ENCODE results near the gene TNK1. TPM values are rescaled to one million over a fixed set of nuclear protein-coding genes. Genes with fewer than 3 reads are reported as not detected.

Gene TNK1
- total and polyA plus RNA-seq, 2 of the 8 experiments (the other 6 are each of a cell fraction or from before 2014, with no cell fraction given) = 7.6 to 9.5 TPM

GRCh38 chr17:7398612-7399011 is 17.7 kb downstream of the TNK1 start:
- Histone ChIP-seq H4K91ac (replicated peaks; ENCODE audit: insufficient read length, low read length) (peak overlapping the region; percentile 27), H2AFZ (ENCODE audit: low read length) (no peak overlapping the region), H2BK20ac (ENCODE audit: low read length) (no peak overlapping the region), H3K79me2 (ENCODE audit: control insufficient read depth in 1 of 2, insufficient read depth in 2 of 2, low read length in 2 of 2) (0 out of 4 replicates have a peak, but pooled peaks cover 0 to 4% of the 10 kb centered on the region in 2 experiments), H3K36me3 (ENCODE audit: control insufficient read depth in 2 of 4, insufficient read depth in 4 of 4, low read length in 3 of 4) (no peaks in the 10 kb centered on the region), H3K4me3 (ENCODE audit: extremely low read depth in 1 of 4, insufficient read depth in 2 of 4, low read depth in 3 of 4, low read length in 4 of 4) (no peak overlapping the region), H3K27me3 (replicated peaks in 1 of 4; ENCODE audit: control insufficient read depth in 3 of 4, extremely low read depth in 1 of 4, insufficient read depth in 3 of 4, low read length in 3 of 4) (no peaks in the 10 kb centered on the region), H3K27ac (ENCODE audit: low read depth, low read length) (no peak overlapping the region), H3K4ac (replicated peaks; ENCODE audit: insufficient read length, low read depth, low read length) (no peak overlapping the region), H3K4me1 (replicated peaks in 1 of 4; ENCODE audit: control insufficient read depth in 3 of 4, insufficient read depth in 4 of 4, low read length in 3 of 4) (peaks cover 0 to 5% (median 3%) of the 10 kb centered on the region in 4 experiments; a peak in 4 of 7 replicates), H2BK5ac (ENCODE audit: low read depth, low read length) (no peak overlapping the region), H3K79me1 (ENCODE audit: low read depth, low read length) (peaks cover 2% of the 10 kb centered on the region; the same call in 1 of the 2 replicates), H3K56ac (replicated peaks; ENCODE audit: insufficient read length, low read depth, low read length) (no peak overlapping the region), H2AK5ac (ENCODE audit: low read depth, low read length) (no peak overlapping the region), H4K20me1 (replicated peaks in 1 of 2; ENCODE audit: control insufficient read depth in 1 of 2, insufficient read depth in 2 of 2, low read length in 2 of 2) (peaks cover 0 to 3% of the 10 kb centered on the region in 2 experiments), H3K18ac (ENCODE audit: extremely low read depth, low read length) (no peak overlapping the region), H3K4me2 (ENCODE audit: insufficient read depth in 1 of 2, low read depth in 2 of 2, low read length in 2 of 2) (no peak overlapping the region), H3K14ac (ENCODE audit: insufficient read length) (no peak overlapping the region), H3K9ac (replicated peaks in 1 of 4; ENCODE audit: extremely low read depth in 1 of 4, low read depth in 3 of 4, low read length in 3 of 4) (no peak overlapping the region), H4K8ac (ENCODE audit: extremely low read depth, insufficient read depth, low read length) (no peak overlapping the region), H4K5ac (ENCODE audit: insufficient read length, low read depth, low read length) (no peak overlapping the region), H3K9me3 (ENCODE audit: insufficient read depth in 2 of 2, low read depth in 1 of 2, low read length in 1 of 2) (no peaks in the 10 kb centered on the region), H2BK15ac (ENCODE audit: low read length) (no peak overlapping the region), H2BK120ac (replicated peaks; ENCODE audit: low read depth, low read length) (no peak overlapping the region), H3K23ac (ENCODE audit: insufficient read length) (no peak overlapping the region), H2BK12ac (ENCODE audit: low read depth, low read length) (no peak overlapping the region), H3K23me2 (ENCODE audit: low read depth, low read length) (peaks cover 13% of the 10 kb centered on the region; the same call in 1 of the 2 replicates)
- TF ChIP-seq KDM1A (IDR thresholded peaks at IDR 0.05; ENCODE audit: borderline replicate concordance, low read length) (0 out of 2 replicates have a peak, but pooled peaks have one; percentile 10), RAD21 (IDR thresholded peaks at IDR 0.05 in 1 of 2, conservative IDR thresholded peaks at IDR 0.05 in 1 of 2; ENCODE audit: low read depth in 2 of 2, low read length in 2 of 2) (no peak)
- POLR2A ChIA-PET (ENCODE audit: partially characterized antibody) = interaction anchor here (0.6 to 2.3 kb wide), 11 partner anchors 9 to 1963 kb away, joined by 3 to 8 read pairs (median 4); partner anchors contain the start of genes ACAP1, CD68 and TMEM102
- no peak for FAIRE-seq
- CTCF ChIA-PET (ENCODE audit: partially characterized antibody) = interaction anchor here (0.6 to 2.2 kb wide), 9 partner anchors 10 to 178 kb away, joined by 3 to 14 read pairs (median 3); partner anchors contain the start of genes TMEM95 and TNK1
- 93% methylated on average over 2 of the region's 2 CpGs; no CpG with 5 or more reads in 1 of the 2 experiments for WGBS, 2 experiments (ENCODE audit: extremely low coverage in 1 of 2, insufficient coverage in 1 of 2, insufficient read length in 1 of 2, insufficient replicate concordance in 2 of 2, low coverage in 1 of 2, low lambda C conversion rate in 2 of 2, missing lambda C conversion rate in 1 of 2)
- DNase-seq (ENCODE audit: low read depth in 1 of 2, low spot score in 2 of 2) = no peak
